ENCODE measurements around the gene LYPLAL1. TPM values are rescaled to one million over a fixed set of nuclear protein-coding genes. Genes with fewer than 3 reads are reported as not detected.

LYPLAL1 gene
- total RNA-seq, 2 donors from 2014 or later: 27.6 to 35.7 TPM

GRCh38 chr1:219236933-219237610 lies 63.4 kb downstream of the LYPLAL1 start:
- Mint-ChIP-seq H3K27me3 (ENCODE audit: insufficient read depth) (no peaks in the 10 kb centered on the region), H3K4me1 (no peaks in the 10 kb centered on the region), H3K9me3 (no peaks in the 10 kb centered on the region), H3K4me3 (no peak overlapping the region), H3K36me3 (ENCODE audit: low read depth) (no peaks in the 10 kb centered on the region), H3K27ac (no peak overlapping the region)
- Histone ChIP-seq H3K9ac (ENCODE audit: extremely low read depth, low read length, poor library complexity, severe bottlenecking) (no peak overlapping the region), H3K4me3 (ENCODE audit: low read length) (no peak overlapping the region), H3K27me3 (ENCODE audit: control insufficient read depth, insufficient read depth, low read length, poor library complexity, severe bottlenecking) (no peaks in the 10 kb centered on the region), H3K36me3 (ENCODE audit: control insufficient read depth, insufficient read depth, low read length) (no peaks in the 10 kb centered on the region), H3K9me3 (ENCODE audit: control insufficient read depth, low read length) (no peaks in the 10 kb centered on the region), H3K4me1 (ENCODE audit: control insufficient read depth, insufficient read depth, low read length) (no peaks in the 10 kb centered on the region), H3K27ac (ENCODE audit: low read depth, low read length) (no peak overlapping the region)
- no peak for DNase-seq
- TF ChIP-seq CTCF (conservative IDR thresholded peaks at IDR 0.05): no peak
- 100% methylated on average over 1 of the region's 5 CpGs; no CpG with 5 or more reads in 1 of the 2 experiments for WGBS, 2 experiments (ENCODE audit: insufficient coverage in 1 of 2, insufficient read length in 1 of 2)

- no peaks in the 10 kb centered on the region for H3K9me3 ChIP-seq (ENCODE audit: control insufficient read depth, low read length)
- no peak overlapping the region for H3K4me3 ChIP-seq (ENCODE audit: low read length)
- H3K27me3 ChIP-seq (ENCODE audit: control insufficient read depth, insufficient read depth, low read length, poor library complexity, severe bottlenecking): no peaks in the 10 kb centered on the region
- H3K4me1 ChIP-seq (ENCODE audit: control insufficient read depth, insufficient read depth, low read length): no peaks in the 10 kb centered on the region
- no peak overlapping the region for H3K27ac ChIP-seq (ENCODE audit: low read depth, low read length)
- H3K4me3 Mint-ChIP-seq: no peak overlapping the region
- no peaks in the 10 kb centered on the region for H3K36me3 Mint-ChIP-seq (ENCODE audit: low read depth)
- H3K27ac Mint-ChIP-seq: no peak overlapping the region
- no peak for DNase-seq
- TF ChIP-seq CTCF (conservative IDR thresholded peaks at IDR 0.05): no peak
- no peaks in the 10 kb centered on the region for H3K36me3 ChIP-seq (ENCODE audit: control insufficient read depth, insufficient read depth, low read length)
- no peaks in the 10 kb centered on the region for H3K27me3 Mint-ChIP-seq (ENCODE audit: insufficient read depth)
- no peaks in the 10 kb centered on the region for H3K4me1 Mint-ChIP-seq
- 90 to 100% methylated on average over 1 to 2 of the region's 2 CpGs for WGBS, 2 experiments (ENCODE audit: insufficient coverage in 1 of 2, insufficient read length in 1 of 2)
- H3K9me3 Mint-ChIP-seq: no peaks in the 10 kb centered on the region
- H3K9ac ChIP-seq (ENCODE audit: extremely low read depth, low read length, poor library complexity, severe bottlenecking): no peak overlapping the region
Measured at GRCh38 chr1:219239518-219239917, 65.8 kb downstream of the LYPLAL1 start.

GRCh38 chr1:219244864-219245263 lies 71.2 kb downstream of the LYPLAL1 start:
- no peak overlapping the region for H3K4me3 ChIP-seq (ENCODE audit: low read length)
- no peak overlapping the region for H3K9ac ChIP-seq (ENCODE audit: extremely low read depth, low read length, poor library complexity, severe bottlenecking)
- no peak for DNase-seq
- H3K9me3 ChIP-seq (ENCODE audit: control insufficient read depth, low read length): no peaks in the 10 kb centered on the region
- H3K9me3 Mint-ChIP-seq: no peaks in the 10 kb centered on the region
- H3K27ac ChIP-seq (ENCODE audit: low read depth, low read length): no peak overlapping the region
- H3K4me1 ChIP-seq (ENCODE audit: control insufficient read depth, insufficient read depth, low read length): no peaks in the 10 kb centered on the region
- H3K27me3 ChIP-seq (ENCODE audit: control insufficient read depth, insufficient read depth, low read length, poor library complexity, severe bottlenecking): no peaks in the 10 kb centered on the region
- no peak for TF ChIP-seq CTCF (conservative IDR thresholded peaks at IDR 0.05)
- H3K36me3 Mint-ChIP-seq (ENCODE audit: low read depth): no peaks in the 10 kb centered on the region
- no peak overlapping the region for H3K27ac Mint-ChIP-seq
- no peak overlapping the region for H3K4me3 Mint-ChIP-seq
- H3K27me3 Mint-ChIP-seq (ENCODE audit: insufficient read depth): no peaks in the 10 kb centered on the region
- no peaks in the 10 kb centered on the region for H3K36me3 ChIP-seq (ENCODE audit: control insufficient read depth, insufficient read depth, low read length)
- no peaks in the 10 kb centered on the region for H3K4me1 Mint-ChIP-seq
